Panc1 (cell line): ENCODE data around the gene SHISAL1.

Experiments
- POLR2AphosphoS5 ChIP-seq: IDR thresholded peaks from 2 replicates; pipeline ENCODE4 v1.6.1; 2012; ENCODE audit warnings: mild to moderate bottlenecking, low read depth, low read length, moderate library complexity
- SIN3A ChIP-seq: IDR thresholded peaks from 2 replicates; pipeline ENCODE4 v1.6.1; 2012; ENCODE audit warnings: low read depth, mild to moderate bottlenecking, low read length, moderate library complexity, borderline replicate concordance; ENCODE audit not compliant: insufficient read depth
- TCF7L2 ChIP-seq: IDR thresholded peaks from 2 replicates; pipeline ENCODE4 v1.6.1; 2011; ENCODE audit warnings: mild to moderate bottlenecking, low read depth, low read length, inconsistent platforms
- TF ChIP-seq, protein P1 (sequence below): fragments of 450-650 bp; IDR thresholded peaks from 2 replicates; pipeline ENCODE4 v1.5.1; 2017; ENCODE audit warnings: mild to moderate bottlenecking
- TF ChIP-seq, protein P2 (sequence below), 2 experiments: IDR thresholded peaks; 2 replicates each; pipeline ENCODE4 v1.6.1; 2011 to 2012; ENCODE audit warnings: low read depth in 2 of 2, control low read depth in 1 of 2, low read length in 1 of 2, mild to moderate bottlenecking in 1 of 2, moderate library complexity in 1 of 2; ENCODE audit not compliant: insufficient read depth in 1 of 2

DNA sequence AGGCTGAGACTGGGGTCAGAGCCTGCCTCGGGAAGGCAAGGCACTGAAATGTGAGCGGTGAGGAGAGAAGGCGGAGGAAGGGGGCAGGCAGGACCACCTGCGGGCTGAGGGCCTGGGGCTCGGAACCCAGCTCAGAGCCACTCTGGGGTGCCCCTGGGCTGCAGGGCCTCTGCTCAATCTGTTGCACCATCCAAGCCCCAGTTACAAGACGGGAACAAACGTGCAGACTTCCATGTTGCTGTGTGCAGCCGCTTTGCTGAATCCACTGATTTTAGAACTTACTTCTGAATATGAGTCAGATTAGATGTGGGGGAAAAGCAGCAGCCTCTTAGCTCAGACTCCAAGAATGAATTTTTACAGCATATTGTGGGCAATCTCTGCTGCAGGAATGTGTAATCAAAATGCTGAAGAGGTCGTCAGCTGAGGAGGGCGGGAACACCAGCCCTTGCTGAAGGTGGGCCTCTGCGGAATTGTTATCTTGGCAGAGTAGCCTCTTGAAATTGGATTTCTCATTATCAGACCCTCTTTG lies 110.4 kb downstream of the SHISAL1 start:
- TF ChIP-seq, protein P1, sequence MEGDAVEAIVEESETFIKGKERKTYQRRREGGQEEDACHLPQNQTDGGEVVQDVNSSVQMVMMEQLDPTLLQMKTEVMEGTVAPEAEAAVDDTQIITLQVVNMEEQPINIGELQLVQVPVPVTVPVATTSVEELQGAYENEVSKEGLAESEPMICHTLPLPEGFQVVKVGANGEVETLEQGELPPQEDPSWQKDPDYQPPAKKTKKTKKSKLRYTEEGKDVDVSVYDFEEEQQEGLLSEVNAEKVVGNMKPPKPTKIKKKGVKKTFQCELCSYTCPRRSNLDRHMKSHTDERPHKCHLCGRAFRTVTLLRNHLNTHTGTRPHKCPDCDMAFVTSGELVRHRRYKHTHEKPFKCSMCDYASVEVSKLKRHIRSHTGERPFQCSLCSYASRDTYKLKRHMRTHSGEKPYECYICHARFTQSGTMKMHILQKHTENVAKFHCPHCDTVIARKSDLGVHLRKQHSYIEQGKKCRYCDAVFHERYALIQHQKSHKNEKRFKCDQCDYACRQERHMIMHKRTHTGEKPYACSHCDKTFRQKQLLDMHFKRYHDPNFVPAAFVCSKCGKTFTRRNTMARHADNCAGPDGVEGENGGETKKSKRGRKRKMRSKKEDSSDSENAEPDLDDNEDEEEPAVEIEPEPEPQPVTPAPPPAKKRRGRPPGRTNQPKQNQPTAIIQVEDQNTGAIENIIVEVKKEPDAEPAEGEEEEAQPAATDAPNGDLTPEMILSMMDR, result no peak
- TF ChIP-seq, protein P2, sequence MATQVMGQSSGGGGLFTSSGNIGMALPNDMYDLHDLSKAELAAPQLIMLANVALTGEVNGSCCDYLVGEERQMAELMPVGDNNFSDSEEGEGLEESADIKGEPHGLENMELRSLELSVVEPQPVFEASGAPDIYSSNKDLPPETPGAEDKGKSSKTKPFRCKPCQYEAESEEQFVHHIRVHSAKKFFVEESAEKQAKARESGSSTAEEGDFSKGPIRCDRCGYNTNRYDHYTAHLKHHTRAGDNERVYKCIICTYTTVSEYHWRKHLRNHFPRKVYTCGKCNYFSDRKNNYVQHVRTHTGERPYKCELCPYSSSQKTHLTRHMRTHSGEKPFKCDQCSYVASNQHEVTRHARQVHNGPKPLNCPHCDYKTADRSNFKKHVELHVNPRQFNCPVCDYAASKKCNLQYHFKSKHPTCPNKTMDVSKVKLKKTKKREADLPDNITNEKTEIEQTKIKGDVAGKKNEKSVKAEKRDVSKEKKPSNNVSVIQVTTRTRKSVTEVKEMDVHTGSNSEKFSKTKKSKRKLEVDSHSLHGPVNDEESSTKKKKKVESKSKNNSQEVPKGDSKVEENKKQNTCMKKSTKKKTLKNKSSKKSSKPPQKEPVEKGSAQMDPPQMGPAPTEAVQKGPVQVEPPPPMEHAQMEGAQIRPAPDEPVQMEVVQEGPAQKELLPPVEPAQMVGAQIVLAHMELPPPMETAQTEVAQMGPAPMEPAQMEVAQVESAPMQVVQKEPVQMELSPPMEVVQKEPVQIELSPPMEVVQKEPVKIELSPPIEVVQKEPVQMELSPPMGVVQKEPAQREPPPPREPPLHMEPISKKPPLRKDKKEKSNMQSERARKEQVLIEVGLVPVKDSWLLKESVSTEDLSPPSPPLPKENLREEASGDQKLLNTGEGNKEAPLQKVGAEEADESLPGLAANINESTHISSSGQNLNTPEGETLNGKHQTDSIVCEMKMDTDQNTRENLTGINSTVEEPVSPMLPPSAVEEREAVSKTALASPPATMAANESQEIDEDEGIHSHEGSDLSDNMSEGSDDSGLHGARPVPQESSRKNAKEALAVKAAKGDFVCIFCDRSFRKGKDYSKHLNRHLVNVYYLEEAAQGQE (IDR thresholded peaks at IDR 0.05; ENCODE audit: insufficient read depth in 1 of 2, low read depth in 2 of 2, low read length in 1 of 2), result no peak
- TF ChIP-seq TCF7L2 (no peak), POLR2AphosphoS5 (no peak), SIN3A (no peak)
